ENCODE data around the gene SMURF1.

The SMURF1 gene

GRCh38 chr7:99124751-99125504 is 19.0 kb downstream of the SMURF1 start:
- ATAC-seq = no peak
- TF ChIP-seq TCF4 (CRISPR knock-in tag; IDR thresholded peaks at IDR 0.05; ENCODE audit: borderline replicate concordance) (no peak), ZFP3 (CRISPR knock-in tag; IDR thresholded peaks at IDR 0.05) (no peak), SNAI2 (CRISPR knock-in tag; IDR thresholded peaks at IDR 0.05) (no peak), OSR1 (CRISPR knock-in tag; IDR thresholded peaks at IDR 0.05) (no peak), ZNF70 (CRISPR knock-in tag; IDR thresholded peaks at IDR 0.05) (no peak), ARNTL (CRISPR knock-in tag; IDR thresholded peaks at IDR 0.05; ENCODE audit: borderline replicate concordance, low read depth) (no peak), RARB (CRISPR knock-in tag; IDR thresholded peaks at IDR 0.05) (no peak), ZC3H10 (CRISPR knock-in tag; IDR thresholded peaks at IDR 0.05) (no peak), ISL1 (CRISPR knock-in tag; IDR thresholded peaks at IDR 0.05) (no peak), PPARA (CRISPR knock-in tag; IDR thresholded peaks at IDR 0.05; ENCODE audit: borderline replicate concordance) (no peak), POU6F1 (CRISPR knock-in tag; IDR thresholded peaks at IDR 0.05; ENCODE audit: borderline replicate concordance, low read depth) (no peak), TSHZ2 (CRISPR knock-in tag; IDR thresholded peaks at IDR 0.05) (no peak), BACH2 (CRISPR knock-in tag; IDR thresholded peaks at IDR 0.05; ENCODE audit: borderline replicate concordance) (no peak), TOX (CRISPR knock-in tag; IDR thresholded peaks at IDR 0.05; ENCODE audit: borderline replicate concordance) (no peak), ESRRG (CRISPR knock-in tag; IDR thresholded peaks at IDR 0.05) (no peak), ZNF8 (CRISPR knock-in tag; IDR thresholded peaks at IDR 0.05) (no peak)
- TF ChIP-seq, protein P1, sequence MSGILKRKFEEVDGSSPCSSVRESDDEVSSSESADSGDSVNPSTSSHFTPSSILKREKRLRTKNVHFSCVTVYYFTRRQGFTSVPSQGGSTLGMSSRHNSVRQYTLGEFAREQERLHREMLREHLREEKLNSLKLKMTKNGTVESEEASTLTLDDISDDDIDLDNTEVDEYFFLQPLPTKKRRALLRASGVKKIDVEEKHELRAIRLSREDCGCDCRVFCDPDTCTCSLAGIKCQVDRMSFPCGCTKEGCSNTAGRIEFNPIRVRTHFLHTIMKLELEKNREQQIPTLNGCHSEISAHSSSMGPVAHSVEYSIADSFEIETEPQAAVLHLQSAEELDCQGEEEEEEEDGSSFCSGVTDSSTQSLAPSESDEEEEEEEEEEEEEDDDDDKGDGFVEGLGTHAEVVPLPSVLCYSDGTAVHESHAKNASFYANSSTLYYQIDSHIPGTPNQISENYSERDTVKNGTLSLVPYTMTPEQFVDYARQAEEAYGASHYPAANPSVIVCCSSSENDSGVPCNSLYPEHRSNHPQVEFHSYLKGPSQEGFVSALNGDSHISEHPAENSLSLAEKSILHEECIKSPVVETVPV (CRISPR knock-in tag; IDR thresholded peaks at IDR 0.05) = no peak
- TF ChIP-seq, protein P2, sequence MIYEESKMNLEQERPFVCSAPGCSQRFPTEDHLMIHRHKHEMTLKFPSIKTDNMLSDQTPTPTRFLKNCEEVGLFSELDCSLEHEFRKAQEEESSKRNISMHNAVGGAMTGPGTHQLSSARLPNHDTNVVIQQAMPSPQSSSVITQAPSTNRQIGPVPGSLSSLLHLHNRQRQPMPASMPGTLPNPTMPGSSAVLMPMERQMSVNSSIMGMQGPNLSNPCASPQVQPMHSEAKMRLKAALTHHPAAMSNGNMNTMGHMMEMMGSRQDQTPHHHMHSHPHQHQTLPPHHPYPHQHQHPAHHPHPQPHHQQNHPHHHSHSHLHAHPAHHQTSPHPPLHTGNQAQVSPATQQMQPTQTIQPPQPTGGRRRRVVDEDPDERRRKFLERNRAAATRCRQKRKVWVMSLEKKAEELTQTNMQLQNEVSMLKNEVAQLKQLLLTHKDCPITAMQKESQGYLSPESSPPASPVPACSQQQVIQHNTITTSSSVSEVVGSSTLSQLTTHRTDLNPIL (CRISPR knock-in tag; IDR thresholded peaks at IDR 0.05; ENCODE audit: low read depth) = no peak

GRCh38 chr7:99124236-99124635 is 19.7 kb downstream of the SMURF1 start:
- ATAC-seq = no peak
- TF ChIP-seq ZNF70 (CRISPR knock-in tag; IDR thresholded peaks at IDR 0.05) (no peak), RARB (CRISPR knock-in tag; IDR thresholded peaks at IDR 0.05) (no peak), PPARA (CRISPR knock-in tag; IDR thresholded peaks at IDR 0.05; ENCODE audit: borderline replicate concordance) (no peak), SNAI2 (CRISPR knock-in tag; IDR thresholded peaks at IDR 0.05) (no peak), ESRRG (CRISPR knock-in tag; IDR thresholded peaks at IDR 0.05) (no peak), TOX (CRISPR knock-in tag; IDR thresholded peaks at IDR 0.05; ENCODE audit: borderline replicate concordance) (no peak), POU6F1 (CRISPR knock-in tag; IDR thresholded peaks at IDR 0.05; ENCODE audit: borderline replicate concordance, low read depth) (no peak), ARNTL (CRISPR knock-in tag; IDR thresholded peaks at IDR 0.05; ENCODE audit: borderline replicate concordance, low read depth) (no peak), PATZ1 (CRISPR knock-in tag; IDR thresholded peaks at IDR 0.05; ENCODE audit: borderline replicate concordance) (no peak), ZFP30 (CRISPR knock-in tag; IDR thresholded peaks at IDR 0.05) (no peak), OSR1 (CRISPR knock-in tag; IDR thresholded peaks at IDR 0.05) (no peak), ZFP3 (CRISPR knock-in tag; IDR thresholded peaks at IDR 0.05) (no peak)
- TF ChIP-seq, protein P2 (CRISPR knock-in tag; IDR thresholded peaks at IDR 0.05; ENCODE audit: low read depth) = no peak
